ENCODE results near the gene VMP1.

GRCh38 chr17:59828478-59828760, 121.0 kb downstream of the VMP1 start:
- TF ChIP-seq CTCF (IDR thresholded peaks at IDR 0.05; ENCODE audit: insufficient read depth, low read length), result no peak
- TF ChIP-seq POLR2AphosphoS5 (IDR thresholded peaks at IDR 0.05; ENCODE audit: low read depth), result no peak
- no peak for TF ChIP-seq REST (IDR thresholded peaks at IDR 0.05; ENCODE audit: insufficient replicate concordance, low read depth)
